TTC549 (cell line): ENCODE measurements around the gene ELAVL3.
"Not testable (repeated sequence)": the region's sequence is repeated elsewhere in the genome, so short reads cannot be mapped to it uniquely, and the experiment has no call there.

Experiments
- FAIRE-seq: peaks from 2 replicates; lab custom pipeline; 2012; peaks lifted over from hg19 to GRCh38; lab: Jason Lieb, UNC

The ELAVL3 gene

GRCh38 chr19:11486661-11487503, 6.0 kb upstream of the ELAVL3 start:
- no peak for FAIRE-seq

GRCh38 chr19:11485245-11485837, 4.5 kb upstream of the ELAVL3 start:
- no peak for FAIRE-seq

GRCh38 chr19:11483366-11484111, 2.7 kb upstream of the ELAVL3 start:
- no peak for FAIRE-seq

GRCh38 chr19:11482384-11483050, 1.7 kb upstream of the ELAVL3 start:
- no peak for FAIRE-seq

- peak; percentile 68 for FAIRE-seq
Measured at GRCh38 chr19:11481534-11482383, 913 bp upstream of the ELAVL3 start.

GRCh38 chr19:11479898-11480714, 740 bp downstream of the ELAVL3 start:
- FAIRE-seq: no peak

- no peak for FAIRE-seq
Measured at GRCh38 chr19:11479090-11479897, 1.6 kb downstream of the ELAVL3 start.

GRCh38 chr19:11478167-11479089, 2.4 kb downstream of the ELAVL3 start:
- no peak for FAIRE-seq

GRCh38 chr19:11475861-11476260, 5.0 kb downstream of the ELAVL3 start:
- no peak for FAIRE-seq

GRCh38 chr19:11475343-11475742, 5.5 kb downstream of the ELAVL3 start:
- not testable (repeated sequence) for FAIRE-seq

- FAIRE-seq: no peak
Measured at GRCh38 chr19:11473725-11474124, 7.1 kb downstream of the ELAVL3 start.

GRCh38 chr19:11468266-11468845, 12.5 kb downstream of the ELAVL3 start:
- FAIRE-seq: not testable (repeated sequence)

- no peak for FAIRE-seq
Measured at GRCh38 chr19:11465600-11465999, 15.2 kb downstream of the ELAVL3 start.

- FAIRE-seq: no peak
Measured at GRCh38 chr19:11464333-11465265, 16.2 kb downstream of the ELAVL3 start.

GRCh38 chr19:11463391-11463790, 17.5 kb downstream of the ELAVL3 start:
- no peak for FAIRE-seq

GRCh38 chr19:11461453-11461852, 19.4 kb downstream of the ELAVL3 start:
- no peak for FAIRE-seq

- FAIRE-seq: no peak
Measured at GRCh38 chr19:11460207-11460606, 20.6 kb downstream of the ELAVL3 start.
